Stimulated activated CD4-positive, alpha-beta T cell treated with anti-CD3 and anti-CD28 coated beads, Interleukin-1b, Interleukin-23, amount 100 ng/mL, for 1 hour (primary cell): ENCODE measurements around the gene KLHDC9.

Experiments
- DNase-seq, 2 donors: peaks; one replicate each; pipeline ENCODE4 v3.0.0-alpha.2; 2020; ENCODE audit warnings: low read depth in 2 of 2

The KLHDC9 gene

DNA sequence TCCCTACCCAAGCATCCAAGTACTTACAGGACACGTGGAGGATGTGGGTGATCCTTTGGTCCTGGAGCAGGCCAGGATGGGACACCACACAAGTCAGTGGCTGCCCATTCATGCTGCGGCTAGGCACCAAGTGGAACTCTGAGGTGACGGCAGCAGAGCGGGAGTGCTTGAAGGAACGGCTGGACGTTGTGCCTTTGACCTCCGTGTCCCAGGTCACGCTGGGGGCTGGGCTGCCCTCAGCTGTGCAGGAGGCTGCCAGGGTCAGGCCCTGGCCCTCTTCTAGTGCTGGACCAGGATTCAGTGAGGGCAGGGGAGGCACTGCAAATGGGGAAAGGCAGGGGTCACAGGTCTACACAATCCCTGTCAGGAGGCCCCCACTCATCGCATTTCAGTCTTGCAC lies 20.7 kb upstream of the KLHDC9 start:
- no peak for DNase-seq

DNA sequence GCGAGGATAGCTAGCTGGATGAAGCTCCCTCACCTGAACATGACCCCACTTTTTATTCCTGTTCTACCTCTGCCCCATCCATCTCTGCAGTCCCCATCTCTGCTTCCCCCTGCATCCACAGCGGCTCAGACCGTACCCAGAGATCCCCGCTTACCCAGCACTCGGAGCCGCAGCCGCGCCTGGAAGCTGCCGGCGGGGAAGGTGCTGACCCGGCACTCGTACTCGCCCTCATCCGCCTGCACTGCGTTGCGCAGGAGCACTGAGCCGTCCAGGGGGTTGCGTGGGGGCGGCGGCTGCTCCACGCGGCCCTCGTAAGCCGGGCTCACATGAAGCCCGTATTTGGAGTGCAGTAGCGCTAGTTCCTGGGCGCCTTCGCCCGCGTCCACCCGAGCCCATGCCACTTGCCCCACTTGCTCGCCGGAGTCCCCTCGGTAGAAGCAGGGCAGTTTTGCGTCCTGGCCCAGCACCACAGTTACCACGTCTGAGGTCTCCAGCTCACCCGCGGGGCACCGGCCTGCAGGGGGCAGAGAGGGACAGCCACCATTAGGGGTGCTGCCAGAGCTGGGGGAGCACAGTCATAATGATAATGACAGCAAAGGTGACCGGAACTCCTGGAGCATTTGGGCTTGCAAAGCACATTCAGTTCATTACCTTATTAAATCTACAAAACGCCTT lies 18.6 kb upstream of the KLHDC9 start:
- DNase-seq: no peak

DNA sequence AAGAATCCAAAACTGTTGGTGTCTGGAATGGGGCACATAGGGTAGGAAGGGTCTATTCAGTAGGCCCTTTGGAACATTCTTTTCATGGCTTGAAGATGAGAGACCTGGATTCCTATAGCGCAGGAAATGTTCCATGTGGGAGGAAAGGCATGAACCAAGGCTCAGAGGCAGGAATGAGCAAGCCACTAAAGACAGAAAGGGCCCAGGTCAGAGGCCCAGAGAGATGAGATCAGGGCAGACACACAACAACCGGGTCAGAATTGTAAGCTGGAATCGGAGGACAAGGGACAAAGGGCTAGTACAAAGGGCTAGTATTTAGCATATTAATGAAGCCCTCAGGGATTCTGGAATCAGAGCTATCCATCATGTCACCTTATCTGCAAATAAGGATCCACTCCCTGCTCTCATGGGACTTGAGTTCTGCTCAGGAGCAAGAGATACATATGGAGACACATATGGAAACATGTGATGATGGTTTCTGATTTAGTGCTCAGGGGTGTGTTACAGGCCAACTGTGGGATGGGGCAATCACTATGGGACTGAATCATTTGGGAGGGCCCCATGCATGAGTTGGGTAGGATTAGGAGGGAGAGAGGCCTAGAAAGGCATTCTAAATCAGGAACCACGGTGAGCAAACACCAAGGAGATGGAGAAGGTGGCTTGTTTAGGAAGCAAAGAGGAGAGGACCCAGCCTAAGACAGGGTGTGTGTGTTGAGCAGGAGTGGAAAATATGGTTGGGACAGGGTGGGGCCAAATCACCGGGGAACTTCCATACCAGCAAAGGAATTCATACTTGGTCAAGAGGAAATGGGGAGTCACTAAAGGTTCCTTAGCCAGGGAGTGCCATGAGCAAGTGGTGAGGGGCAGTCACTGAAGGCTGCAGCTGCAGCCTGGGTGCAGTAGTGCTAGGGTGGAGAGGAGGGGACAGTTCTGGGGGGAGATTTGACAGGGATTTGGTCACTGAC lies 17.4 kb upstream of the KLHDC9 start:
- no peak for DNase-seq

DNA sequence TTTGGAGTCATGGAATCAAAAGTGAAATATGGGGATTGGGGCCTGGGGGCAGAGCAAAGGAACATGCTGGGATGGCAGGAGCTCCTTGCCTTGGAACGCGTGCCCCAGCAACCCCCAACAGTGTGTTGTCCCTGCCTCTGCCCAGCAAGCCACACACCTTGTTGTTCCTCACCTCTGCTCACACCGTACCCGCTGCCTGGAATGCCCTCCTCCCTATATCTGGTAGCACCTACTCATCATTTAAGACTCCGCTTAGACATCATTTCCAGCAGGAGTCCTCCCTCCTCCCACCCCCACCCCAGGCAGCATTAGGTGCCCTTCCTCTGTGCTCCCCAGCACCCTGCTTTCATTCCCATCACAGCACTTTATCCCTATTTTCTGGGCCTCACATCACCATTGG lies 16.6 kb upstream of the KLHDC9 start:
- DNase-seq: no peak

DNA sequence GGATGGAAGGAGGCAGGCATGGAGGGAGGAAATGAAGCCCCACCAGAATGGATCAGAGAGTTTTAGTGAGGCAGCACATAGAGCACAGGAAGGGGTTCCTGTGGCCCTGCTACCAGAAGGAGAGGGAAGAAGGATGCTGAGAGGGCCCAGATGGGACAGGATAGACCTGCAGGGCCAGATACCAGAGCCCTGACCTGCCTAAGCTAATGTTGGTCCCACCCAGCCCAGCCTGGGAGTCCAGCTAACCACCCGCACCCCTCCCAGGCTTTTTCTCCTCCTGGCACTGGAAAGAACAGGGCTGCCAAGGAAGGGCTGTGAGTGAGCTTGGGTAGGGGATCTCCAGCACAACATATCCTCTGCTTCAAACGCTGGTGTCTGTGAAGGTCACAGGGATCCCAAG lies 15.7 kb upstream of the KLHDC9 start:
- no peak for DNase-seq

DNA sequence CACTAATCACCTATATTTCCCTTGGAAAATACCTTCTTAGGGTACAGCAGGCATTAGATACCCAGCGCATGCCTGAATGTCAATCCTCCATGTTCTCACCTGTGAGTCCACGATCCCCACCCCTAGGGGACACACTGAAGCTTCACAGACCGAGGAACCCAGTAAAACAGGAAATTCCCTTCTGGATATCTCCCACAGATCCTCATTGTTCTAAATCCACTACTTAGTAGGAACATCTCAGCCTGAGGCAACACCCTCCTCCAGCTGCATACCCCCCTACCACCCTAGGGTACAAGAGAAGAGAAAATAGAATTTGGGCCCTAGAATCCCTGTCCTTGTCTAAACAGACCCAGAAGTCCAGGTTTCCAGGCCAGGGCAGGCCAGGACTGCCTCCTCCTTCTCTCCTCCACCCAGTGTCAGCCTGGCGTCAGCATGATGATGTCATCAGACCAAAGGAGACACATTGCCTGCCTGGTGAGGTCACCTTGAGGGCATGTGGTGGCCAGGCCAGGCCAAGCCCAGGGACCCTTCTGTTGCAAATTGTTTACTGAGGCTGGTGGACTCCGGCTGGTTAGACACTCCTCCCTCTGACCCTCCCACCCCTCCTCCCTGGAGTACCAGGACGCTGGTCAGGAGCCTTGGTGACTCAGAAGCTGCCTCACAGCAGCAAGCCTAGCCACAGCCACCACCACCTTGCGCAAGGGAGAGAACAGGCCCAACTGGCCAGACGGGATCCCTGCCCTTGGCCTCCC lies 15.0 kb upstream of the KLHDC9 start:
- no peak for DNase-seq

DNA sequence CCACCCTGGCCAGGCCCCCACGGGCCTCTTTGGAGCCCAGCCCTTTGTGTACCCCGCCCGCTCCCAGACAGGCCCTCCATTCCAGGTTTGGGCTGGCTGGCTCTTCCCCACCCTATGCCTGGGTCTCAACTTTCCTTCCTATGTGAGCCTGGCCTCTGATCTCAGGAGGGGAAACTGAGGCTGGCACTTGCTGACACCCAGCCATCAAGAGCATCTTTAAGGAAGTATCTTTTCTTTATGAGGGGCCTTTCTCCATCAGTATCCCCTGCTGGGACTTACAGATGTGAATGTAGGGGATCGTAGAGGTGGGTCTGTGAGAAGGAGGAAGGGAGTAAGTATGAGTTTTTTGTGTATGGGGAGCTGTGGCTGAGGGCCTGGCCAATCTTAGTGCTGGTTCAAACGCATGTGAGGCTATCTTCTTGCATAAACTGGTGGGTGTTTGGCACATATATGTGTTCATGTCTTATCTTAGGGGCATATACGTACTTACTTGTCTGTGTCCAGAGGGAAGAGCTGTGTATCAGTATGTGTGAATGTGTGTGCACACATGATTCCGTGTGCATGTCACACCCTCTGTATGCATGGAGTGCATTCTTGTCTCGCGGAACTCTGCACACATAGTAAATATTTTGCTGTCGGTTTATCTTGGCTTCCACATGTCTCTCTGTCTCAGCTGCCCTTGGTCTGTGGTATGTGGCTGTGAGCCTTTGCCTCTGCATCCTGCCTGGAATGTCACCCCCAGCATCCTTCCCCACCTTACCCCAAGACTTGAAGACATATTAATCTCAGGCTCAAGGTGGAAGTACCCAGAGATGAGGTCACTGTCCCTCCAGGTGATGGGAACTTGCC lies 14.2 kb upstream of the KLHDC9 start:
- no peak for DNase-seq

DNA sequence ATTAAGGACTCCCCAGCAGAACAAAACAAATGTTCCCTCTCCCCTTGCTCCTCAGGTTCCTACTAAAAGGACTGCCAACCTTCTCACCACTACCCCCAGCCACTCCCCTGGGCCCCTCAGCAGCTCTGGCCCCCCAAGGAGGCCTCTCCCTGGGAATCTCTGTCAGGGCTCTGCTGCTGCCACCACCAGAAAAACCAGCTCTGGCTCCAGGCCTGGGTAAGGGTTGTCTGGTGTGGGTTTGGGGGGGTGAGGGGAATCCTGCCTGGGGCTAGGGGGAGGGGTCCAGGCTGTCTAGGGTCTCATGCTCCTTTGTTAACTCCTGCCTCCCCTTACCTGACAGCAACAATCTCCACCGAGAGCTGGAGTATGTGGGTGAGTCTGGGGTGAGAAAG lies 13.6 kb upstream of the KLHDC9 start:
- no peak for DNase-seq

DNA sequence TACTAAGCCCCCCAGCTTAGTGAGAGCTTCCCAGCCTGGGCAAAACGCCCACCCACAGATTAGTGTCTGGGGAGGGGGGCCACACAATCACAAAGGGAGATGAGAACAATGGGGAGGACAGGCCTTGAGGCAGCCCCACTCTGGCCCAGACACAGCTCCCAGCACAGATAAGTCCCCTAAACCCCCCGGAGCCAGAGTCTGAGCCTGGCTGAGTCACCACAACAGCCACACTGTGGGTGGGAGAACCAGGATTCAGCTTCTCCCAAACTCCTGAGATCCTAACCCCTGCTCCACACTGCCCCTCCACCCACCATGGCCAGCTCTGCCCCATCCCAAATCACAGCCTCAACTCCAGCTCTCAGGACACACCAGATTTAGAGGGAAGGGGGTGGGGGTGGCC lies 13.0 kb upstream of the KLHDC9 start:
- no peak for DNase-seq

DNA sequence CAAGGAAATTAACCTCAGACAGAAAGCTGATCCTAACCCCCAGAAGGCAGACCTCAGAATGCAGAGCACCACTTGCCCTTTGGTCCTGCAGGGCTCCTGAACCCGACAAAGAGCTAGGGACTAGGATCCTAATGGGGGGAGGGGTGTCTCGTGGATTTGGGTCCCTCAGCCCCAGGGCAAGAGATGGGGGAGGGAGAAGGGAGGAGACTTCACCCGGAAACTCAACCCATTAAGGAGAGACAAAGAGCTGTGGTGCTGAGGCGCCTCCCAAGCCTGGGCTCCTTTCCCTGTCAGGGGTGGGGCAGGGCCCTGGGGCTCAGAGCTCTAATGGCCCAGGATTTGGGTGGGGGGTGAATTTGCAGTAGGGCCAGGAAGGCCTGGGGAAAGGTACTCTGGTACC lies 11.7 kb upstream of the KLHDC9 start:
- DNase-seq: no peak

DNA sequence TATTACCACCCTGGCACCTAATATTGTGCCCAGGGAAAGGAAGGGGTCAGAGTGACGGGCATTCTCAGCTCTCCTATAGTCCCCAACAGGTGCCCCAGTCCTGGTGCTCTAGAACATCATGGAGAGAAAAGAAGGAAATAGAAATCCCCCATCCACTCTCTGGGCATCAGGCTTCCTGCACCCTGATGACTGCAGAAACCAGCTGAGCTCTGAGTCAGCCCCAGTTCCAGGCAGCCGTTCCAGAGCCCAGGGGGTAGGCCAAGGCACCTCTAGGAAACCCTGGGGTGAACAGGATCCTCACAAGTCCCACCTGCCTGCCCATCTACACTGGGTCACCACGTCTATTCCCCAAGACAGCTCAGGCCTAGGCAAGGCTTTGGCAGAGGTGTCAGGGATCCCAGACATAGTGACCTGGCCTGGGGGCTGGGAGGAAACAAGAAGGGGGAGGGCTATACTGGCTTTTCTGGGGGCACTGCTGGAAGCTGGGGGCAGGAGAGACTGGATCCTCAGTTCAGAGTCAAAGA lies 9.5 kb upstream of the KLHDC9 start:
- no peak for DNase-seq

DNA sequence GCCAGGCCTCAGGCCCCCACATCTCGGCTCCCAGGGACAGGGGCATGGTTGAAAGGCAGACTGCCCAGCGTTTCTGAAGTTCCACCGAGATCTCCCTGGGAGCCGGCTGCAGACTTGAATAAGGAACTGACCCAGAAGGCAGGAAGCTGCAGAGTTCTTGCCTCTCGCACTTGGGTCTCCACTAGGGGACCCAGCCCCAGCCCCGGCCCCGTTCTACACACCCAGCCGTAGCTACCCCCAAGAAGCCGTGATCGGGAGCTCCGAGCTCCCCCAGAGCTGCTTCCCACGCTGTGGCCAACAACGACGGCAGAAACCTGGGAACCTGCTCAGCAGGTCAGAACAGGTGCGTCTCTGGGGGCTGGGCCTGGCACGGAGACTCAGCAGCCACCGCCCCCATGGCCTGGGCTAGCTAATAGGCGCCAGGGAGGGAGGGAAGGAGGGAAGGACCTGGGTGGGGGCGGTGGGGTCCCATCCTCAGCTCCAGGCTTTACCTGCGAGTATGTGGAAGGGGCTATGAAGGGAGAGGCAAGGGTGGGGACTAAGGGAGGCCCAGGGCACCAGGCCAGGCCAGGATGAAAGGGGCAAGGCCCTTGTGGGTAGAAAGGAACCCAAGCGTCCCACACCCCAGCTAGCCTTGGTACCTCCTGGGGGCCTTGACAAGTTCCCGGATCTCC lies 8.8 kb upstream of the KLHDC9 start, which contains the start of gene NECTIN4:
Gene NECTIN4 (minus strand): TSS at position 308 of the 674 bp plus-strand sequence. CDS start 262 bp downstream, at position 46.
- no peak for DNase-seq

DNA sequence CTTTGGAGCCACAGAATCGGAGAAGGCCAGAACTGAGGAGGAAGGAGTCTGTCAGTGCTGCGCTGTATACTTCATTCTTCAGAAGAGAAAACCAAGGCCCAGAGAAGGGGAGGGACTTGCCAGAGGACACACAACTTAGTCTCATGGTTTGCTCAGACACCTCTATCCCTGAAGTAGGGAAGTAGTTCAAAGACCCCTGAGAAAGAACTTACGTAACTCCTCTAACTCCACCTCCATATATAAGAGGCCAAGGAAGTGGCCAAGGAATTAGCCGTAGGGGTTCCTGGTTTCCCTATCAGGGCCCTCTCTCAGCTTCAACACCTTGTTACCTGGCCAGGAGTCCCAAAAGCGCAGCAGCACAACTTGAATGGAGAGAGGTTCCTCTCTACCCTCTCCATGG lies 8.2 kb upstream of the KLHDC9 start:
- DNase-seq: no peak

DNA sequence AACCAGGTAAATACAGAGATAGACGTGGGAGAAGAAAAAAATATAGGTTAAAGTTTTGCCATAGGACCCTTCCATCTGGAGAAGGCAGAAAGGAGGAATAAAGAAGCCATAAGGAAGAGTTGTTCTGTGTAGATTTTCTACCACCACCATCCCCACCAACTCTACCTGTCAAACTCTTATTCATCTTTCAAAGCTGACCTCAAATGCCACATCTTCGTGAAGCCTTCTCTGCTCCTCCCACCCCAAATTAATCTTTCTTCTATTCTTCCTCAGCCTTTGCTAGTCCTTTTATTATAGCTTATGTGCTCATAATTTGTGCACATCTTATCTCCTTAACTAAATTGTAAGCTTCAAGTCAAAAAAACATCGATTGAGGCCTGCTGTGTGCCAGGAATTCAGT lies 7.5 kb upstream of the KLHDC9 start:
- DNase-seq: no peak

DNA sequence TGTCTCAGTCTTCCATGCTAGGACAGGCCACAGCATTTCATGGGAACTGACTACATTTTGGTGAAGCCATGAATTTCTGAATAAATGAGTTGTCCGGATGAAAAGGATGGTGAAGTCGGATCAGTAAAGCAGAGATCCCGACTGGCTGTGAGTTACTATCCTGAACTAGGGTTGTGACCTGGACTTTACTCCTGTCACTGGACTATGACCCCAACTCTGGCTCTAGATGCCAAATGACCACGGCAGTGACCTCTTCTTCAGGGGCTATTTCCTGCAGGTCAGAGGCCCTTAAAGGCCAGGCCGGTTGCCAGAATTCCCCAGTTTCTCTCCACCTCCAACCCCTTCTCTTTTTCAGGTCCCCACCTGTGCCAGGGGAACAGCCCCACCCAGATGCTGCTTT lies 7.1 kb upstream of the KLHDC9 start:
- no peak for DNase-seq

DNA sequence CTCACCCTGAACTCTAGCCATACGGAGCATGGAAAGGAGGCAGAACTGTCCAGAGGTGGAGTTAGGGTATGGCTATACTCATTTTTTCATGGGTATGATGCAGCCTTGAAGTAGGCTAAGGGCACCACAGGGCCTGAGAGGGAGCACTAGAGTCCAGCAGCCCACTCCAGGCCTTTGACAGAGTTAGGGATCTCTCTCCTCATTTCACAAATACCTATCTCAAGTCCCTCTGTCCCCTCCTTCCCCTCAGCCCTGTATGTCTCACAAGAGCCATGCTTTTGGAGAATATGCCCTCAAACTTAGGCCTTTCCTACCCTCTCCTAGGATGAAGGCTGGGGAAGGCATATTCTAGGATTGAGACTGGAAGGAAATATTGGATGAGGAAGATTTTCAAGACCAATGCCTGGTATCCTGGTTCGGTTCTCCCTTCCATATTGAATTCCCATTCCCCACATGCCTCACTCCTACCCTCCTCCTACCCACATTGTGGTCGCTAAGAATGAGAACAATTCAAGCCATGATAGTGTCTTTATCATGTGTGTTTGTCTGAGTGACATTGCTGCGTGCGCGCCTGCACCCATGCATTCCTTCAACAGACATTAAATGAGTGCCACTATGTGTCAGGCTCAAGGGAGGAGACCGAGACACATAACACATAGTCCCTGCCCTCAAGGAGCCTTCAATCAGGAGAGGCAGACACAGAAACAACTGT lies 6.2 kb upstream of the KLHDC9 start:
- no peak for DNase-seq

DNA sequence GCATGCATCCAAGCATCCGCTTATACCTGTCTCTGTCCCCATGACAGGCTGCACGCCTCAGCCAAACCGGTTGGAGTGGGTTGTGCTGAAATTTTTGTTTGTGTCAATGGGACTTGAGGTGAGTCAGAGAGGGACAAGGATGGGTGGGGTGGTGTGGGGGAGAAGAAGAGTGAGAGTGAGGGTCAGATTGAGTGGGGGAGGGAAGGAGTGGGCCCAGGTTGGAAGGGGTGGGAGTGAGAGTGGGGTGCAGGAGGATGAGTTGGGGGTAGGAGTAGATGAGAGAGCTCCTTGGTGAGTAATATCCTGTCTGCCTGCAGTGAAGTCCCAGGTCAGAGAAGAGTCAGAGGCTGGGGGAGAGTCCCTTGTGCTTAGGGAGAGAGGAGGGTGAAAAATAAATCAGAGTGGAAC lies 5.5 kb upstream of the KLHDC9 start:
- no peak for DNase-seq

DNA sequence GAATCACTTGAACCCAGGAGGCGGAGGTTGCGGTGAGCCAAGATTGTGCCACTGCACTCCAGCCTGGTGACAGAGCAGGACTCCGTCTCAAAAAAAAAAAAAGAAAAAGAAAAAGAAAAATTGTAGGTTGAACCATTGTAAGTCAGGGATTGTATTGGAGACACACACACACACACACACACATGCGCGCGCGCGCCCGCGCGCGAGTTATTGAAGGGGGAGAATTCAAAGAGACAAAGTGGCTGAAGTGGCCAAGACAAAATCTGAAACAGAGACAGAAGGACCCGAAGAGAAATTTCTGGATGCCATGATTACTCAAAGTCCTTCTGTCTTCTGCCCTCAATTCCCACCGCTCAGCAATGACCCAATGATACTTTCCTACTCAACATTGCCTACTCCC lies 3.7 kb upstream of the KLHDC9 start:
- DNase-seq: no peak

DNA sequence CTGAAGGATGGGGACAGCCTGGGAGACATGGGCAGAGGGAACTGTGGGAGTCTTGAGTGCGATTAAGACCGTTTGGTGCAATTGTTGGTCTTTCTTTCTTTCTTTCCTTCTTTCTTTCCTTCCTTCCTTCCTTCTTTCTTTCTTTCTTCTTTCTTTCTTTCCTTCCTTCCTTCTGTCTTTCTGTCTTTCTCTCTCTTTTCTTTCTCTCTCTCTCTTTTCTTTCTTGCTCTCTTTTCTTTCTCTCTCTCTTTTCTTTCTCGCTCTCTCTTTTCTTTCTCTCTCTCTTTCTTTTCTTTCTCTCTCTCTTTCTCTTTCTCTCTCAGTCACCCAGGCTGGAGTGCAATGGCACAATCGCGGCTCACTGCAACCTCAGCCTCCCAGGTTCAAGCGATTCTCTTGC lies 2.9 kb upstream of the KLHDC9 start:
- no peak for DNase-seq

DNA sequence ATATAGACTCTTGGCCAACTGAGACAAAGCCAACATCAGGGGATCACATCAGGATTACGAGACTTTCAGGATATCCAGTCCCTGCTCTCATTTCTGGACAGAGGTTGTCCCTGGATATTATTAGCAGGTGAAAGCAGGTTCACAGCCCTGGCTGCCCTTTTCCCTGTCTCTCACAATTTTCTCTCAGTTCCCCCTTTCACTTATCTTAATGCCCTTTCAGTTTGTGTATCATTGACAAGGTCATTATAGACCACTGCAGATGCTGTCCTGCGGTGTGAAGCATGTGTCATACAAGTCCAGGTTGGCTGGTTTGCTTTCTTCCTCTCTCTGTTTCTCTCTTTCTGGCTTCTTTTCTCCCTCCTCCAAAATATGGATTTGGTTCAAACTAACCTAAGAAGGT lies 2.1 kb upstream of the KLHDC9 start:
- DNase-seq: no peak
